ENCODE data around the gene TXNDC8. TPM values are rescaled to one million over a fixed set of nuclear protein-coding genes. Genes with fewer than 3 reads are reported as not detected.
"Not testable (repeated sequence)": the region's sequence is repeated elsewhere in the genome, so short reads cannot be mapped to it uniquely, and the experiment has no call there.

TXNDC8 gene
- total RNA-seq (2014; rRNA removed; shearing (Covaris generic)), result not detected in 2 replicates

DNA sequence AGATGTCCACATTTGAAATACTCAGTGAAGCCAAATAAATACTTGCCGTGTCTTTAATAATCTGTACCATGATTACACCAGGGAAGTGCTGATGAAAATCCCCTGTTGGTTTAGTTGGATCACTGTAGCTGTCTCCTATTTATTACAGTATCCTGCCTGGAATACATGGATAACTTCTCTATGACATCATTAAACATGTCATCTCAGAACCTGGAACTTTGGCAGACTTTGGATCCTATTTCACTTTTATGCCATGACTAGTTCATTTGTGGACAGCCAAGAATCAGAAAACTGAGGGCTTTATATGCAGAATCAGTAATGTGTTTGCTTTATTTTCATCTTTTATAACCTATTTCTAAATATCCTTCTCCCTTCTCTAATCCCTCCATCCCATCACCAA lies at the start of gene TXNDC8:
TSS of gene TXNDC8 (minus strand) at position 137 of the 400 bp plus-strand sequence.
- no peak for DNase-seq (ENCODE audit: low spot score)
- in situ Hi-C loops (cut with HindIII; ENCODE audit: low sequenced_read_pairs), result no loop called here

DNA sequence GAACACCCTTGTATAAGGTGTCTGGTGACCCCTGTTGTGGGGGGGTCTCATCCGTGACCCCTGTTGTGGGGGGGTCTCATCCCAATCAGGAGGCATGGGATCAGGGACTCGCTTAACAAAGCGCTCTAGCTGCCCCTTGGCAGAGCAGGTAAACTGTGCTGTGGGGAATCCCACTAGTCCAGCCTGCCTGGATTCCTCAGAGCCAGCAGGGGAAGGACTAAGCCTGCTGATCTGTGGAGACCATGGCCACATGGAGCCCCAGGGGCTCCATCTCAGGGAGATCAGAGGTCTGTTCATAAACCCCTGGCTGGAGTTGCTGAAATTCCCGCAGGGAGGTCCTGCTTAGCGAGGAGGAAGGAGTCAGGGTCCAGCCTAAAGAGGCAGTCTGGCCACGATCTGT lies 45.8 kb upstream of the TXNDC8 start:
- in situ Hi-C loops (cut with HindIII; ENCODE audit: low sequenced_read_pairs), result no loop called here

GRCh38 chr9:110382731-110383130 lies 45.1 kb upstream of the TXNDC8 start:
- no peak for DNase-seq (ENCODE audit: low spot score)
- in situ Hi-C loops (cut with HindIII; ENCODE audit: low sequenced_read_pairs), result no loop called here

More for the DNA sequence above, 45.8 kb upstream of the TXNDC8 start:
- DNase-seq (ENCODE audit: low spot score), result no peak

DNA sequence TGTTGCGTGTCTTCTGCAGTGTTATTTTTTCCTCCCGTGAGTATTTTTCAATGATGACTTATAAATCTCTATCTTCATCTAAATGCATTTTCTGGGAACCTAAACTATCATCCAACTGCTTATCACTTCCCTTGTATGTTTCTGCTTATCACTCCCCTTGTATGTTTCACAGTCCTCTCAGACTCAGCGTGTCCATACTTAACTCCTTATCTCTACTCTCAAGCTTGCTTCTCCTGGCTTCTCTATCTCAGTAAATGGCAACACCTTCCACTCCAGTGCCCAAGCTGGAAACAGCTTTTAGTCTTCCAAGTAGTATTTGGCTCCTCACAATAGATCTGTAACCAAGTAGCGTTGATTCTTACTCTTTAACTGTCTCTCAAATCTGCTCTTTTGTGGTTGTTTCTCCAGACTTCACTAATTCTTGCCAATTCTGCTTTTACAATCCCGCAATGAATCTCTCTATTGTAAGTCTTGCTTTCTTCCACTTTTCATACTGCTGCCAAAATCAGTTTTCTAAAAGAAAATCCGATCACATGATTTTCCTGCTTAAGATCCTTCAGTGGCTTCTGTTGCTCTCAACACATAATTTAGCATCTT lies 33.8 kb upstream of the TXNDC8 start:
- DNase-seq (ENCODE audit: low spot score), result no peak
- in situ Hi-C loops (cut with HindIII; ENCODE audit: low sequenced_read_pairs), result no loop called here

DNA sequence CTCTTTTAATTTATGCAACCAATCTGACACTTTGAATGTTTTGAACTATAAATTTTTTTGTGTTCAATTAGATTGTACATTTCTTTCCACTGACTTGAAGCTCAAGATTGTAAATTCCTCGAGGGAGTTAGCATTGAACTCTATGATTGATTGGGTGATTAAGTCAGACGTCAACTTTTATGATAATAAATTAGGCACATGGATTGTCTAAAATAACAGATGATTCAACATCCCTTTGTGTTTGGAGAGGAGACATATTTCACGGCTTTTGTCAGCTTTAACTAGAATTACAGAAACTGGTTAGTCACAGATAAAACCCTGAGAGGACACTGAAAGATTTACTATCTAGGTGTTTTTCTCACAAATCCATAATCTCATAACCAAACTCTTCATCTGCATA lies 32.7 kb upstream of the TXNDC8 start:
- DNase-seq (ENCODE audit: low spot score), result no peak
- in situ Hi-C loops (cut with HindIII; ENCODE audit: low sequenced_read_pairs), result no loop called here

- no peak for DNase-seq (ENCODE audit: low spot score)
- in situ Hi-C loops (cut with HindIII; ENCODE audit: low sequenced_read_pairs), result no loop called here
Observed at GRCh38 chr9:110364451-110364850, 26.8 kb upstream of the TXNDC8 start.

- in situ Hi-C loops (cut with HindIII; ENCODE audit: low sequenced_read_pairs), result not testable (repeated sequence)
Observed at GRCh38 chr9:110358992-110359391, 21.3 kb upstream of the TXNDC8 start.

DNA sequence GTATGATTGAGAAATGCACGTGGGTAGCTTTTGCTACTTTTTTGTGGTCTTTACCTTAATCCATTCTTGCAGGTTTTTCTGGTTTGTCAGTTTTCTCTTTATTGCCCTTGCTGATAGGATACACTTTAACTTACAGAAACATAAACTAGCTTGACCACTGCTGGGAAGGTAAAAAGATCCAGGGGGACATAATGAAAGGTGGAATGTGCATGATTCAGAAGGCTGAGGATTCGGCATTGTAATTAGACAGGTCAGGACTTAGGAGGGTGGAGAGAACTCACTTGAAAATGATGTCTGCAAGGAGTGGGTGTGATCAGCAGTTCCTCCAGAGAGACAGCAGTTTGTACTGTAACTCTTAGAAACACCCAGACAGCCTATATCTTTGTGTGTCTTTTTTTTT lies 19.8 kb upstream of the TXNDC8 start:
- in situ Hi-C loops (cut with HindIII; ENCODE audit: low sequenced_read_pairs), result no loop called here
- no peak for DNase-seq (ENCODE audit: low spot score)

More at GRCh38 chr9:110358992-110359391, 21.3 kb upstream of the TXNDC8 start:
- not testable (repeated sequence) for DNase-seq (ENCODE audit: low spot score)

DNA sequence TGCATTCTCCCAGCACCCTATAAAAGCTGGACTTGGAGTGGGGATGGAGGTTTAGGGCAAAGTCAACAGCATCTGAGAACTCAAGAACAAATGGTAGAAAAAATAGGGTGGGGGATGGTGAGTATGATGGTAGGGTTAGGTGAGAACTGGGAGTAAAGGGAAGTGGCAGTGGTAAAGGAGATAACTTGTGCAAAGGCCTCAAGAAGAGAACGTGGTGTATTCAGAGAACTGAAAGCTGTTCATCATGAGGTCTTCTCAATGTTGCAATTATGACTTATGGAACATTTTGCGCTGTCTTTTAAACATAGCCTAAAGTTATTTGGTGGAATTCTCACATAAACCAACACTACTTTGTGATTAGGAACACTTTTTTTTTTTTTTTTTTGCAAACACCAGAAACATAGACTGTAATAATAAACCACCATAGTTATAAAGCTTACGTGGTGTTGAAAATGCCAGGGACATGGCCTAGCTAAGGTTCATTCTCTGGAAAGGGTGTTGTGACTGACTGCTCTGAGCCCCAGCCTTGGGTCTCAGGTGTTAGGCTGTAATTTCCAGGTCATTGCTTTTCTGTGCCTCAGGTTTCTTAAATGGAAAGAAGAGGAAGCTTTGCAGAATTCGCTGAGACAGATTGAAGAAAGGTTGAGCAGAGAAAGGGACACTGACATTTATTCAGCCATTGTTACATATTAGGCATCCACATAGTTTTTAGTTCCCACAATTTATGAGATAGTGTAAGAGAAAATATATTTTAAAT lies 19.2 kb upstream of the TXNDC8 start:
- in situ Hi-C loops (cut with HindIII; ENCODE audit: low sequenced_read_pairs), result no loop called here
- DNase-seq (ENCODE audit: low spot score), result no peak

DNA sequence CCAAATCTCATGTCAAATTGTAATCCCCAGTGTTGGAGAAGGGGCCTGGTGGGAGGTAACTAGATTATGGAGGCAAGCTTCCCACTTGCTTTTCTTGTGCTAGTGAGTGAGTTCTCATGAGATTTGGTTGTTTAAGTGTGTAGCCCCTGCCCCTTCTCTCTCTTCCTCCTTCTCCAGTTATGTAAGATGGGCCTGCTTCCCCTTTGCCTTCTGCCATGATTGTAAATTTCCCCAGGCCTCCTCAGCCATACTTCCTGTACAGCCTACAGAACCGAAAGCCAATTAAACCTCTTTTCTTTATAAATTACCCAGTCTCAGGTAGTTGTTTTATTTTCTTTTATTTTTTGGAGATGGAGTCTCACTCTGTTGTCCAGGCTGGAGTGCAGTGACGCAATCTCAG lies 18.2 kb upstream of the TXNDC8 start:
- in situ Hi-C loops (cut with HindIII; ENCODE audit: low sequenced_read_pairs), result no loop called here
- no peak for DNase-seq (ENCODE audit: low spot score)

GRCh38 chr9:110351009-110351467 lies 13.4 kb upstream of the TXNDC8 start:
- in situ Hi-C loops (cut with HindIII; ENCODE audit: low sequenced_read_pairs), result no loop called here
- DNase-seq (ENCODE audit: low spot score), result no peak

DNA sequence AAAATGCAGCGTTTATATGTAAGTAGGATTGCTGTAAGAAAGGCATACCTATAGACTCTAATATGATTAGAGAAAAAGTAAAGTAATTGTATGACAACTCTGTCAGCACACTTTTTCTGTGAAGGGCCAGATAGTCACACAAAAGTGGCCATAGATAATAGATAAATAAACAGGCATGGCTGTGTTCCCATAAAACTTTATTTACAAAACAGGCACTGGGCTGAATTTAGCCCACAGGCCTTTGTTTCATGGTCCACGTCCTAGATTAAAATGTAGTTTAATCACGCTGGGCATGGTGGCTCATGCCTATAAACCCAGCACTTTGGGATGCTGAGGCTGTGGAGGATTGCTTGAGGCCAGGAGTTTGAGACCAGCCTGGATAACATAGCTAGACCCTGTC lies 8.7 kb upstream of the TXNDC8 start:
- in situ Hi-C loops (cut with HindIII; ENCODE audit: low sequenced_read_pairs), result no loop called here
- no peak for DNase-seq (ENCODE audit: low spot score)

DNA sequence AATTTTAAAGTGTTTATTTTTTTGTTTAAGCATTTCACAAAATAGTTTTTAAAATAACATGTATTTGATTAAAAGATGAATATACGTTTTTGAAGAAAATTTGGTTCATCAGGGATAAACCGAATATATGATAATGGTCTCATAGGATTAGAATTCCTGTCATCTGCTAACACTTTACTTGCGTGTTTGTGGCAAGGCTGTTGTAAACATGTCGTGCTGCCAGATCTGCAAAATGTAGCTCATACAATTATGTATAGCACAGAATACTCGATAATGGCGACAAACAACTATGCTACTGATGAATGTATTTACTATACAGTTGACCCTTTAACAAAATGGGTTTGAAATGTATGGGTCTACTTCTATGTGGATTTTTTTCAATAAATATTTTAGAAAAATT lies 7.2 kb upstream of the TXNDC8 start:
- DNase-seq (ENCODE audit: low spot score), result no peak
- in situ Hi-C loops (cut with HindIII; ENCODE audit: low sequenced_read_pairs), result no loop called here

DNA sequence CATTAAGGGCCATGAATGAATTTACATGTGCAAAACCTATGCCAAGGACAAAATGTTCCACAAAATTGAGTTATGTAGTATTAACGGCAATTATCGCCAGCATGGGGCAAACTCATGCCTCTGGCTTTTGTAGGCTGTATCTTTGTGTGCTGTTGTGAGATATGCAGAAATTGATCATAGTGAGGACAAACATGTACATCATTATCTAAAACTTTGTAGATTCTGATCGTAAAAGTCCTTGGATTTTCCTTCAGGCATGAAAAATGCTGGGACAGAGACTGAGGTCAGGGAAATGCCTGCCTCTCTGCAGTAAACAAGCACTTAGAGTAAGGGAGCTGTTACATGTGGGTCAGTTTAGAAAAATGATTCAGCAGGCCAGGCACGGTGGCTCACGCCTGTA lies 5.9 kb upstream of the TXNDC8 start:
- in situ Hi-C loops (cut with HindIII; ENCODE audit: low sequenced_read_pairs), result no loop called here
- no peak for DNase-seq (ENCODE audit: low spot score)

GRCh38 chr9:110340306-110340705 lies 2.6 kb upstream of the TXNDC8 start:
- in situ Hi-C loops (cut with HindIII; ENCODE audit: low sequenced_read_pairs), result no loop called here
- DNase-seq (ENCODE audit: low spot score), result no peak

DNA sequence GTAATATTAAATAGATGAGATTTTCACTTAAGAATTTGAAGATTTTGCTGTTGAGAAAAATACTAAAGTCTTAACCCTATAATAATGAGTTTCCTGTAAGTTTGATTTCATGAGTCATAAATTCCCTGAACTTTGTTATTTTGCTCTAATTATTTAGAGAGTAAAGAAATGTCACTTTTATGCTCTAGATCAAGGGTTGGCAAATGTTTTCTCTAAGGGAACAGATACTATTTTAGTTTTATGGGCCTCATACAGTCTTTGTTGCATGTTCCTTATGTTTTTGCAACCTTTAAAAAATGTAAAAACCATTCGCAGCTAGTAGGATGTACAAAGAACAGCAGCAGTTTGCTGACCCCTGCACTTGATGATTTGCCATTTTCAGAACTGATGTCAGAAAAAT lies 480 bp upstream of the TXNDC8 start:
- in situ Hi-C loops (cut with HindIII; ENCODE audit: low sequenced_read_pairs), result no loop called here
- no peak for DNase-seq (ENCODE audit: low spot score)

GRCh38 chr9:110336363-110336762 lies 1.3 kb downstream of the TXNDC8 start:
- in situ Hi-C loops (cut with HindIII; ENCODE audit: low sequenced_read_pairs), result no loop called here

GRCh38 chr9:110334871-110335270 lies 2.8 kb downstream of the TXNDC8 start:
- in situ Hi-C loops (cut with HindIII; ENCODE audit: low sequenced_read_pairs), result no loop called here
- no peak for DNase-seq (ENCODE audit: low spot score)

More at GRCh38 chr9:110336363-110336762, 1.3 kb downstream of the TXNDC8 start:
- no peak for DNase-seq (ENCODE audit: low spot score)

GRCh38 chr9:110334183-110334582 lies 3.5 kb downstream of the TXNDC8 start:
- no peak for DNase-seq (ENCODE audit: low spot score)
- in situ Hi-C loops (cut with HindIII; ENCODE audit: low sequenced_read_pairs), result no loop called here

- DNase-seq (ENCODE audit: low spot score), result no peak
- in situ Hi-C loops (cut with HindIII; ENCODE audit: low sequenced_read_pairs), result no loop called here
Observed at GRCh38 chr9:110332766-110333165, 4.9 kb downstream of the TXNDC8 start.

Measured in G401 (cell line).